ENCODE data around the gene KLF6. TPM values are rescaled to one million over a fixed set of nuclear protein-coding genes. Genes with fewer than 3 reads are reported as not detected.

Gene KLF6
- total and polyA plus RNA-seq, 2 of the 4 experiments (the other 2 are of a cell fraction) = 69.0 to 123 TPM

DNA sequence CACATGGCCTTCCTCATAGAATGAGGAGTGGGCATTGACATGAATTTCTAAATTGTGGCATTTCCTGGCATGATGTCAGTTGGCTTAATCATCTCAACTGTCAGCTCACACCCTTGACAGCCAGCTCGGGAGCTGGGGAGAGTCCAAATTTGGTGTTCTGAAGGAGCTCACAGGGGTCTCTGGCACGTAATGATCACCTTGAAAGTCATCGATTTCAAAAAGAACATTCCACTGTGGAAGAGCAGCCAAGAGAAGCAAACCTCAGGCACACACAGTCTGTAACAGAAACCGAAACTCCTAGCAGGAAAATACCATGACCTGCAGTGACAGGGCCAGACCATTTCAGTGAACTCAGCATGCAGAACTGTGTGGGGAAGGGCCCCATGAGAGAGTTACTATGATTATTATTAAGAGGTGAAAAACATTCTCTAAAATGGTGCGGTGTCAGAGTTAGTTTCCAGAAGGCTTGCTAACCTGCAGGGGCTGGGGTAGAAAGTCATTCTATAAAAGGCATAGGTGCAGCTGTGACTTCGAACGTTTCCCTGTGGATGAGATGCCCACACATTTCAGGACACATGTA lies 26.4 kb upstream of the KLF6 start:
- no TSS peak for BruUV-seq (replicated peaks)
- Histone ChIP-seq H3K9me1 (ENCODE audit: insufficient read depth, low read length) (peaks cover 30% of the 10 kb centered on the region), H3K4me3 (ENCODE audit: insufficient read depth, low read depth, low read length) (peak overlapping the region; percentile 17; the same call in 1 of the 2 replicates), H3K36me3 (ENCODE audit: control insufficient read depth, insufficient read depth, low read length) (no peaks in the 10 kb centered on the region), H4K5ac (ENCODE audit: low read depth, low read length) (peak overlapping the region; percentile 97), H3K23ac (ENCODE audit: low read depth, low read length) (peak overlapping the region; percentile 4), H3K4me2 (ENCODE audit: low read depth, low read length) (peak overlapping the region; percentile 97), H2AK5ac (ENCODE audit: low read depth, low read length) (peak overlapping the region; percentile 85), H3K4ac (ENCODE audit: low read depth, low read length) (peak overlapping the region; percentile 94), H2AFZ (replicated peaks; ENCODE audit: low read length, poor library complexity) (peak overlapping the region; percentile 84), H2AK9ac (replicated peaks; ENCODE audit: low read depth, low read length, poor library complexity) (peak overlapping the region; percentile 75), H2BK20ac (ENCODE audit: low read depth, low read length) (peak overlapping the region; percentile 97), H3K56ac (ENCODE audit: extremely low read depth, insufficient read depth, low read length) (peak overlapping the region; percentile 50), H3K9me3 (ENCODE audit: control insufficient read depth, insufficient read depth, low read length) (no peaks in the 10 kb centered on the region), H4K91ac (ENCODE audit: insufficient read depth, low read depth, low read length) (peak overlapping the region; percentile 88), H3K14ac (replicated peaks; ENCODE audit: low read depth, low read length) (peak overlapping the region; percentile 83), H3K79me1 (ENCODE audit: low read depth in 1 of 2, low read length in 2 of 2) (peaks cover 0 to 32% of the 10 kb centered on the region in 2 experiments; a peak in 3 of 4 replicates), H2BK15ac (ENCODE audit: low read depth, low read length) (peak overlapping the region; percentile 81; the same call in 2 of the 3 replicates), H2BK5ac (ENCODE audit: low read depth, low read length, poor library complexity, severe bottlenecking) (peak overlapping the region; percentile 96), H3K18ac (ENCODE audit: low read depth, low read length) (peak overlapping the region; percentile 96), H3K27me3 (ENCODE audit: control insufficient read depth, insufficient read depth, low read length) (no peaks in the 10 kb centered on the region), H3K9ac (ENCODE audit: low read depth, low read length) (peak overlapping the region; percentile 74), H4K20me1 (ENCODE audit: insufficient read depth, low read length) (no peaks in the 10 kb centered on the region), H4K8ac (ENCODE audit: low read depth in 2 of 2, low read length in 2 of 2) (peak overlapping the region; percentile 40 to 92), H2BK120ac (ENCODE audit: low read depth, low read length) (peak overlapping the region; percentile 97), H3K4me1 (ENCODE audit: control insufficient read depth, insufficient read depth, low read length) (peaks cover 33% of the 10 kb centered on the region), H3K27ac (ENCODE audit: insufficient read depth, low read length) (peak overlapping the region; percentile 91)
- DNase-seq (peak; percentile 71), ATAC-seq (ENCODE audit: low read depth) (peak; percentile 63)
- dilution Hi-C loops (cut with HindIII; ENCODE audit: low sequenced_read_pairs, unreplicated experiment) (no loop called here), in situ Hi-C loops (cut with MboI; ENCODE audit: low sequenced_read_pairs) (no loop called here), intact Hi-C loops (cut with micrococcal nuclease) (loop anchor here (2.0 kb wide), 2 partner anchors 13 to 41 kb away; no protein-coding TSS in a partner anchor)
- ChIA-PET POLR2A (ENCODE audit: unreplicated experiment) (no interaction called here), CTCF (no interaction called here)
- TF ChIP-seq MXI1 (IDR thresholded peaks at IDR 0.05; ENCODE audit: borderline replicate concordance, low read depth, low read length) = 0 out of 2 replicates have a peak, but pooled peaks have one; percentile 41
- no peak for TF ChIP-seq RAD21 (IDR thresholded peaks at IDR 0.05; ENCODE audit: low read length)
- TF ChIP-seq, protein P1, sequence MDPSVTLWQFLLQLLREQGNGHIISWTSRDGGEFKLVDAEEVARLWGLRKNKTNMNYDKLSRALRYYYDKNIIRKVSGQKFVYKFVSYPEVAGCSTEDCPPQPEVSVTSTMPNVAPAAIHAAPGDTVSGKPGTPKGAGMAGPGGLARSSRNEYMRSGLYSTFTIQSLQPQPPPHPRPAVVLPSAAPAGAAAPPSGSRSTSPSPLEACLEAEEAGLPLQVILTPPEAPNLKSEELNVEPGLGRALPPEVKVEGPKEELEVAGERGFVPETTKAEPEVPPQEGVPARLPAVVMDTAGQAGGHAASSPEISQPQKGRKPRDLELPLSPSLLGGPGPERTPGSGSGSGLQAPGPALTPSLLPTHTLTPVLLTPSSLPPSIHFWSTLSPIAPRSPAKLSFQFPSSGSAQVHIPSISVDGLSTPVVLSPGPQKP (IDR thresholded peaks at IDR 0.05; ENCODE audit: borderline replicate concordance, low read depth, low read length) = no peak
- no peak for TF ChIP-seq MAFK (IDR thresholded peaks at IDR 0.05; ENCODE audit: low read depth, low read length)
- WGBS, 2 experiments (ENCODE audit: extremely low coverage in 2 of 2, insufficient read length in 1 of 2) = 0% methylated on average over 3 of the region's 7 CpGs; no CpG with 5 or more reads in 1 of the 2 experiments
